Fibroblast of lung (primary cell): ENCODE data around the gene PLVAP.

Source experiments
- EZH2 ChIP-seq: IDR thresholded peaks from 2 replicates; pipeline ENCODE4 v1.5.1; 2012; ENCODE audit warnings: low read length, control low read depth, mild to moderate bottlenecking; ENCODE audit errors: missing control alignments
- TF ChIP-seq, protein P1 (sequence below), 2 donors: IDR thresholded peaks in 1 of 2; conservative IDR thresholded peaks in 1 of 2; 1 replicate in 1 of 2; 2 replicates in 1 of 2; pipeline ENCODE4 v1.5.1; 2011 to 2012; ENCODE audit warnings: low read length in 2 of 2, control low read depth in 1 of 2, inconsistent platforms in 1 of 2, low read depth in 1 of 2, mild to moderate bottlenecking in 1 of 2

DNA sequence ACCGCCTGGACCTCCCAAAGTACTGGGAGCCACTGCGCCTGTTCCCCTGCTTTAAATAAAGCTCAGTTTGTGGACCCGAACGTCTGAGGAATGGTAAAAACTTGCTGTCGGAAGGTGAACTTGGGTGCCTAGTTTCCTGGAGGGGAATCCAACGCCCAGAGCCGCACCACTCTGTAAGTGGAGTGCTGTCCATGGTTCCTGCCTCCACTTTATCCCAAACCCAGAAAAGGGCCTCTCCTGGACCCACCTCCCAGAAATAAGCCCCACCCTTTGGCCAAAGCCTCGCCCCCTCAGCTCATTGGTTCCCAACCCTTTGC lies 44.8 kb downstream of the PLVAP start:
- TF ChIP-seq, protein P1, sequence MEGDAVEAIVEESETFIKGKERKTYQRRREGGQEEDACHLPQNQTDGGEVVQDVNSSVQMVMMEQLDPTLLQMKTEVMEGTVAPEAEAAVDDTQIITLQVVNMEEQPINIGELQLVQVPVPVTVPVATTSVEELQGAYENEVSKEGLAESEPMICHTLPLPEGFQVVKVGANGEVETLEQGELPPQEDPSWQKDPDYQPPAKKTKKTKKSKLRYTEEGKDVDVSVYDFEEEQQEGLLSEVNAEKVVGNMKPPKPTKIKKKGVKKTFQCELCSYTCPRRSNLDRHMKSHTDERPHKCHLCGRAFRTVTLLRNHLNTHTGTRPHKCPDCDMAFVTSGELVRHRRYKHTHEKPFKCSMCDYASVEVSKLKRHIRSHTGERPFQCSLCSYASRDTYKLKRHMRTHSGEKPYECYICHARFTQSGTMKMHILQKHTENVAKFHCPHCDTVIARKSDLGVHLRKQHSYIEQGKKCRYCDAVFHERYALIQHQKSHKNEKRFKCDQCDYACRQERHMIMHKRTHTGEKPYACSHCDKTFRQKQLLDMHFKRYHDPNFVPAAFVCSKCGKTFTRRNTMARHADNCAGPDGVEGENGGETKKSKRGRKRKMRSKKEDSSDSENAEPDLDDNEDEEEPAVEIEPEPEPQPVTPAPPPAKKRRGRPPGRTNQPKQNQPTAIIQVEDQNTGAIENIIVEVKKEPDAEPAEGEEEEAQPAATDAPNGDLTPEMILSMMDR (conservative IDR thresholded peaks at IDR 0.05 in 1 of 2, IDR thresholded peaks at IDR 0.05 in 1 of 2; ENCODE audit: low read depth in 1 of 2, low read length in 2 of 2) = no peak
- no peak for TF ChIP-seq EZH2
